NCI-H510A (cell line): ENCODE measurements around the gene ADAM30.

ENCODE experiments used
- DNase-seq: peaks from one replicate; lab custom pipeline; 2025; lab: John Stamatoyannopoulos, UW

ADAM30 gene

DNA sequence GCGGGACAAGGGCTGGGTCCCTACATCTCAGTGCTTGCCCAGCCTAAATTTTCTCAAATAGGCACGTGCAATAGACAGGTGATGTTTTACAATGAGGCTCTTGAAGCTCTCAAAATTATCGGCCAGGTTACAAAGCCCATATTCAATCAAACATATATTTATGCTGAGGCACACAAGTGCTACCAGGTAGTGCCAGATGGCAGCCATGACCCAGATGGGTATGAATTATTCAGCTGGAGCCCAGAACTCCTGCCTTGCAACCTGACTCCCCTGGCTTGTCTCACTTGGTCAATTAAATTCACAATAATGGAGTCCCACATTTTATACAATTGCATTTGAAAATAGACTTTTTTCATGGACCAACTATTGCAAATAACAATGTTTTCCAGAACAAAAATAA lies 12.3 kb upstream of the ADAM30 start:
- no peak for DNase-seq

DNA sequence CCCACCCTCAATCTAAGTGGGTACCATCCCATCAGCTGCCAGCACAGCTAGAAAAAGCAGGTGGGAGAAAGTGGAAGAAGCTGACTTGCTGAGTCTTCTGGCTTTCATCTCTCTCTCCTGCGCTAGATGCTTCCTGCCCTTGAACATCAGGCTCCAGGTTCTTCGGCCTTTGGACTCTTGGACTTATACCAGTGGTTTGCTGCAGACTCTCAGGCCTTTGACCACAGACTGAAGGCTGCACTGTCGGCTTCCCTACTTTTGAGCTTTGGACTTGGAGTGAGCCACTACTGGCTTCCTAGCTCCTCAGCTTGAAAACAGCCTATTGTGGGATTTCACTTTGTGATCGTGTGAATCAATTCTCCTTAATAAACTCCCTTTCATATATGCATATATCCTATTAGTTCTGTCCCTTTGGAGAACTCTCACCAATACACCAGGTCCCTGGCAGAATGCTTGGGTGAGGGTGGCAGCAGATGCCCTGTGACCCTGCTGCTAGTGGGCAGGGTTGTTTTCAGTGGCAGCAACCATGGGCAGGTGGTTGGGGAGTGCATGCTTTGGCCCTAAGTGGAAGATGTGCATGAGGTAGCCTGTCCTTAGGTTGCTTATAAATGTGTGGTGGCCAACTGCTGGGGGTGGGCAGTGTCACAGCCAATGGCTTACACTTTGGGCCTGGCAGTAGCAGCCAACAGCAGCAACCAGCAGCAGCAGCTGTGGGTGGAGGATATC lies 10.8 kb upstream of the ADAM30 start:
- no peak for DNase-seq

DNA sequence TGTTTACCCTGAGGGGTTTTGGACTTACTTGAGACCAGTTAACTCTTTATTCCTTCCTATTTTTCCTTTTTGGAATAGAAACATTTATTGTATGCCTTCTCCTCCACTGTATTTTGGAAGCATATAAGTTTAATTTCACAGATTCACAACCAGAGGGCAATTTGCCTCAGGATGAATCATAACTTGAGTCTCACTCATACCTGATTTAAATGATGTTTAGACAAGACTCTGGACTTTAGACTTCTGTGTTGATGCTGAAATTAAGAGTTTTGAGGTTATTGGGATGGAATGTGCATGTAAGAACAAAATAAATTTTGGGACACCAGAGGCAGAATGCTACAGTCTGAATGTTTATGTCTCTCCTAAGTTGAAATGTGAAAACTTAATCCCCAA lies 7.1 kb upstream of the ADAM30 start:
- DNase-seq: no peak

DNA sequence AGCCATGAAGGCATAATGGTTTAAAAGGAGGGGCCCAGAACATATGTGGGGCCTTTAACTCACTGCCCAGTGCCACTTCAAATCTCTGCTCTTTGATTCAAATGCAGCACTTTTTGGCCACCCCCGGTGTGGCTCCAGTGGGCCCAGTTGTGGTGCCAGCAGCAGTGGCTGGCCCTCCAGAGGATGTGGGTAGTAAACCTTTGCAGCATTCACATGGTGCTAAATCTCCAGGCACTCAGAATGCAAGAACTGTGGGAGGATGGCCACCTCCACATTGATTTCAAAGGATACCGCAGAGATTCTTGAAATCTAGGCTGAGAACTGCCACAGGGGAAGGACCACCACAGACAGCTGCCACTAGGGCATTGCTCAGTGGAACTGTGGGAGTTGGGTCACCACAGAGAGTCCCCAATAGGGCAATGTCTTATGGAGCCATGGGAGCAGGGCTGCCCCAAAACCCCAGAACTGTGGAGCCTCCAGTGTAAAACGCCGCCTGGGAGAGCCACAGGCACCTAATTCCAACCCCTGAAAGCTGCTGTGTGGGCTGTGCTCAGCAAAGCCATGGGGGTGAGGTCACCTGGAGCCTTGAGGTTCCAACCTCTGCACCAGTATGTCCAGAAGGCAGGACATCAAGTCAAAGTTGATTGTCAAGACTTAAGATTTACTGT lies 6.6 kb upstream of the ADAM30 start:
- DNase-seq: no peak

DNA sequence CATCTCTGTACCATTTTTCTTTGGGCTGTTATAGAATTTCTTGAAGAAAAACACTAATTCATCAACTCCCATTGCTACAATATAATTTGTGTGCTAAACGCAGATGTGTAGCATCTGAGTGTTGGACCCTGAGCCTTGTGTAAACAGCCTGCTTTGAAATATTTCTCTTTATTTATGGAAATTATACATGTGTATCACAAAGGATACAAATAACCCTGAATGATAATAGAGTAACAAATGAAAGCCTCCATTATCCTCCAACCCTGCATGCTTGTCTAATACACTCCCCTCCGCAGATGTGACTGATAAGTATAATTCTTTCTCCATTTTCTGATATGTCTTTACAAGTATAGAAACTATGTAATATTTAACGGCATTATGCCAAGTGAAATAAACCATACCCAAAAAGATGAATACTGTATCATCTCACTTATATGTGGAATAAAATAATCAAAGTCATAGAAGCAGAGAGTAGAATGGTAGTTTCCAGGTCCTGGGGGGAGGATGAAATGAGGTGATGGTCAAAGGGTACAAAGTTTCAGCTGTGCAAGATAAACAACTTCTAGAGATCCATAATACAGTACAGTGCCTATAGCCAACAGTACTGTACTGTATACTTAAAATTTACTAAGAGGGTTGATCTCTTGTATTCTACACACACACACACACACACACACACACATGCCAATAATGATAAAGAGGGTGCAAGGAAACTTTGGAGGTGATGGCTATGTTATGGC lies 2.8 kb upstream of the ADAM30 start:
- DNase-seq: no peak

DNA sequence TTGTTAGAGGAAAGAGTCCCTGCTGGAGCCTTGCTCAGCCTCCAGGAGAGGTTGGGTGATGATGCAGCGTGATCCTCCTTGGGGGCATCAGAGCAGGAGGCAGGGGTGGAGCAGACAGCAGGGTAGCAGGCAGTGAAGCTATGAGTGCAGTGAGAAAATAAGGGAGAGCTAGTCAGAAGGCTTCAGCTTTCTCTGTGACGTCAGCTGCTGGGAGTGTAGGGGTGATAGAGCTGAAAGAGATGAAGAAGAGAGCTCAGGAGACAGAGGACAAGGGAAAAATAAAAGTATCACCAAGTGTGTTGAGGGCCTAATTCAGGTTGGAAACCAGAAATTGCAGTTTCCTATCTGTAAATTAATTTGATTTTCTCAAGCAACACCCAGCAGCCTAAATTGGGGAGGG lies 2.2 kb upstream of the ADAM30 start:
- DNase-seq: no peak

DNA sequence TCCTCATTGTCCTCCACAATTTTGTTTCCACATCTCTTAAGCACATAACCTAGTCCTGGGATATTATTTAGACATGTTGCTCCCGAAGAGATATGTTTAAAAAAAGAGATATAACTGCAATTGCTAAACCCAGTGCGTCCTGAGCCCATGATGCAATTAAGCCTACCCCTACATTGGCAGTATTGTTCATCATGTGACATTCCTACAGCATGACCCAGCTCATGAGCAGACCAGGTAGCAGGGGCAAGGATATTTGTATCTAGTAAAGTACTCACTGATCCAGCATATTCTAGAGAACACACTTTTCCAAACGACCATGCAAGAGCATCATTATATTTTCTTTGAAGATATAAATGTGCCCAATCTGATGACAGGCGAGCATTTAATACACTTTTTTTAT lies 1.2 kb downstream of the ADAM30 start:
- DNase-seq: no peak

DNA sequence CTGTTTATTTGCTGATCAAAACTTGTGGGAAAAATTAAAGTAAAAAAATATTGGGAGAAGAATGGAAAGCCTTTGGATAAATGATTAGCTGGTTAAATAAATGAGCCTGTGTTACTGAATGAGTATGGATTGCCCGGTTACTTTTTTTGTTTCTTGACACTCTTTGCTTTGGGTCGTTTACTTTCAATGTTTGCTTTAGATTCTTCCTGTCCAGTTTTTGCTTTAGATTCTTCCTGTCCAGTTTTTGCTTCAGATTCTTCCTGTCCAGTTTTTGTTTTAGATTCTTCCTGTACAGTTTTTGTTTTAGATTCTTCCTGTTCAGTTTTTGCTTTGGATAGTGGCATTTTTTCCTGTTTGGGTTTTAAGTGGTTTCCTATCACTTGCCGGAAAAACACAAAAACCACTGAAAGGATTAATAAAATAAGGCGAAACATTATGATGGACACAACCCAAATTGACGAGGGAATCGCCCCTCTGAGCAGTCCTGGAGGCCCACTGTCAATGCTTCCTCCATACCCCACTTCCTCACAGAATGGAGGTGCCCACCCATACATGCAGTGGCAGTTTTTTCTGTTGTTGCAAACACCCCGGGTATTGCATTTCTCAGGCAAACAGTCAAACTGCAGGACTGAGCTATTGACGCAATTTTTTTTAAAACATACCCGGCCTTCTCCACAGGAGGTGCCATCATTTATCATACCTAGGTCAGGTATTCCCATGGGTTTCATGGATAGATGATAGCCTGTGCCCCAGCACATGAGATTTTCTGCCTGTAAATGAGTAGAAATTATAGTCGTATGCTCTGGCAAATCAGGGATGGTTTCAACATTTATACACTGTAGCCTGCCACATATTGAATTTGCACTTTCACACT lies 2.3 kb downstream of the ADAM30 start:
- no peak for DNase-seq

DNA sequence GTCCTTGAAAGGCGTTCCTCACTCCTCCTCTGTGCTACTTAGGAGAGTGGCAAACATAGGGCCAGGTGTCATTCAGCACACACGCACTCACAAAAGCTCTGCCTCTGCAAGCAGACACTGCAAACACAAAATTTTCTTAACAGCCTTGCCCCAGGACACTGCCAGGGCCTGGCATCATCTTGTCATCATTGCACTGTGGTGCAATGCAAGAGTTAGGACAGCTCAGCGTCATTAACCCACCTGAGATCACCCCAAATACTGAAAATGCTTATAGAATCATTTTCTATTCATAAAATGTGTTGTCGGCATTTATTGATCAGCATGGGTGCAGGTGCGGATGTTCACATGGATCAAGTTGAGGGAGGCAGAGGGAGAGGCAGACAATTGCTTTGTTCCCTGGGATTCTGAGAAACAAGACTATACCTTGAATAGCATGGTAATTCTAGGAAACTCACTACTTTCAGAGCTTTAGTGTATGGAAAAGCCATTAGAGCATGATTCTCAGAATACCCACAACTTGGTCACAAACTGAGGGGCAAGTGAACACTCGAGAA lies 3.0 kb downstream of the ADAM30 start:
- DNase-seq: no peak

DNA sequence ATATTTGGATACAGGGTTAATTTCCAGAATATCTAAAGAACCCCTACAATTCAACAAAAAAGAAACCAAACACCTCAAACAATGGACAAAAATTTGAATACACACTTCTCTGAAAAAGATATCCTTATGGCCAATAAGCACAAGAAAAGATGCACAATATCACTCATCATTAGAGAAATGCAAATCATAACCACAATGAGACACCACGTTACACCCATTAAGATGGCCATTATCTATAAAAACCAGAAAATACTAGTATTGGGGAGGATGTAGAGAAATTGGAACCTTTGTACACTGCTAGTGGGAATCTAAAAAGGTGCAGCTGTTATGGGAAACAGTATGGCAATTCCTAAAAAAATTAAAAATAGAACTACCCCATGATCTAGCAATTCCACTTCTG lies 4.9 kb downstream of the ADAM30 start:
- DNase-seq: no peak

DNA sequence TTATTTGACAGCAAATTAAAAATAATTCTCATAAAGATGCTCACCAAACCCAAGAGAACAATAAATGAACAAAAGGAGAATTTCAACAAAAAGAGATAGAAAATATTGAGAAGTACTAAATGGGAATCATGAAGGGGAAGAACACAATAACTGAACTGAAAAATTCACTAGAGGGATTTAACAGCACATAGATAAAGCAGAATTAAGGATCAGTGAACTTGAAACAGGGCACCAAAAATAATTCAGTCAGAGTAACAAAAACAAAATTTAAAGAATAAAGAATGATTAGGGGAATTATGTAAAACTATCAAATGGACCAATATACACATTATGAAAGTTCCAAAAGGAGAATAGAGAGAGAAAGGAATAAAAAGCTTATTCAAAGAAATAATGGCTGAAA lies 7.8 kb downstream of the ADAM30 start:
- no peak for DNase-seq

DNA sequence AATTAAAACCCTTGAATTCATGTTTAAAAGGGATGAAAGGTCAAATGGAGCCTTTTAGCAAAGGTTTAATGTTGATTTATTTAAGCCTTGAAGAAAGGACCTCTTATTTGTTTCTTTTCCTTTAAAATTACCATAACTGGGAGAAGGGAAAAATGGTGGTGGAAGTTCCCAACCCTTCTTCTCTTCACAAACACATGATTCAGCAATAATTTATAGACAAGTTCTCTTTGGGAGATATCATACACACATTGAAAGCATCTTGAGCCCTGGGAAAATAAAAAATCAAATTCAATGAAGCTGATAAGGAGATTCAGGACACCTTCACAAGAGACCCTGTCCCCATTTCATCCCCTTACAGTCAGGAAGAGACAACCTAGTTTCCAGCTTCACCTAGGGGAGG lies 8.9 kb downstream of the ADAM30 start:
- no peak for DNase-seq

DNA sequence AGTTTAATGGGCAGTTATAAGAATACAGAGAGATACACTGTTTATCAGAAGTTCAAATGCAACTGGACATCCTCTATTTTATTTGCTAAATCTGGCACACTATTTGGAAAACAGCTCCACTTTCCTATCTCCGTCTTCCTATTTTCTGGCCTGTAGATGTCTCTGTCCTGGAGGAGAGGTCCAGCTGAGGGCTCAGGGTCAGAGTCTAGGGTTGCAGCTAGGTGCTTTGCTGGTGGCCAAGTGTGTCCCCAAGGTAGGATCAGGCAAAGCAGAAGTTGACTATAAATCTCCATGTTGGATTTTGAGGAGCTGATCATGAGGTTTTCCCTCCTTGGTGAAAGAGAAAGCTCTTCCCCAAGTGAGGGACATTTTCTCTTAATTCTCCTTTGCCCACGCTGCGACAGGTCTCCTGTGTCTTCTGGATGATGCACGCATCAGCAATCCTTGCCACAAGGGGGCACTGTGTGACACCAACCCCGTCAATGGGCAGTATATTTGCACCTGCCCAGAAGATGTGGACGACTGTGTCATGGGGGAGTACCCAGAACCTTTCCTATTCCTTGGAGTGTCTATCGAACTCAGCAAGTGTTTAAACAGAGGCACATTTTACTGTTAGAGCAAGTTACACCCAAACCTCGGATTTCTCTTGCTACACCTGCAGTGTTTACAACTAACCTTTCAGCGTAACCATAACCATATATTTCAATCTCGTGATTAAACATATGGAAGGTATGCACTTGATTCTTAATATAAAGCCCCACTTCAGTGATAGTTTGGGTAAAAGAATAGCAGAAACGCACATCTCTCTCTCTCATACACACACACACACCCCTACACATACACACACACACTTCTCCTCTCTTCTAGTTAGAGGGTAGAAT lies 10.2 kb downstream of the ADAM30 start:
- DNase-seq: no peak

DNA sequence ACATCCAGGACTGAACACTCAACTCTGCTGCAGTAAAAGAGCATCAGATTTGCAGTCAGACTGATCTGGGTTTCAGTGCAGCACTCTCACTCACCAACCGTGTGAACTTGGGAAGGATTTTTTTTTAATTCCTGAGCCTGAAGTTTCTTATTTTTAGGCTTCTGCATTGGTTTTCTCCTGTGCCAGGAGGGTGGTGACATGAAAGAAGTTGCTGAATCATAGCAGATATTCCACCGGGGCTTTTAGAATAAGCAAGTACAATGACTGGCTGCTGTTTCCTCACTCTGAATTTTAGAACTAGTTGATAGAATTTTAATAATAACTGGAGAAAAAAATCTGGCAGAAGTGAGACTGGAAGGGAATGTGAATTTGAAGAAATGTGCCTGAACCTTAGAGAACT lies 11.6 kb downstream of the ADAM30 start:
- no peak for DNase-seq

DNA sequence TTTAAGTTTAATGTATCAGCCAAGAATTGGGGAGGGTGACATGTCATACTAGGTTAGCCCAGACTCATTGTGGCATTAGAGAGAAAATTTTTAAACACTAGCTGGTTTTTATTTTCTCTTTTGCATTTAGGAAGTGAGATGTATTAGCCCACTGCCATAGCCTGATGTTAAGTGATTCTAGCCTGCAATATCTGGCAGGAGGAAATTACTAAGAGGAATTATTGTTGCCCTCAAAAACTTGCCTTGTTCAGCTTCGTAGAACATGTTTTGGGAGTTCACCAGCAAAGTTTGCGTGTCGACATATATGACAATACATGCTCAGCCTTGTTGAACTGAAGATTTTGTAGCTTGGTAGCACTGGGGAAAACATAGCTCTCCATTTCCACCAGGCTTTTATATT lies 12.5 kb downstream of the ADAM30 start:
- no peak for DNase-seq

DNA sequence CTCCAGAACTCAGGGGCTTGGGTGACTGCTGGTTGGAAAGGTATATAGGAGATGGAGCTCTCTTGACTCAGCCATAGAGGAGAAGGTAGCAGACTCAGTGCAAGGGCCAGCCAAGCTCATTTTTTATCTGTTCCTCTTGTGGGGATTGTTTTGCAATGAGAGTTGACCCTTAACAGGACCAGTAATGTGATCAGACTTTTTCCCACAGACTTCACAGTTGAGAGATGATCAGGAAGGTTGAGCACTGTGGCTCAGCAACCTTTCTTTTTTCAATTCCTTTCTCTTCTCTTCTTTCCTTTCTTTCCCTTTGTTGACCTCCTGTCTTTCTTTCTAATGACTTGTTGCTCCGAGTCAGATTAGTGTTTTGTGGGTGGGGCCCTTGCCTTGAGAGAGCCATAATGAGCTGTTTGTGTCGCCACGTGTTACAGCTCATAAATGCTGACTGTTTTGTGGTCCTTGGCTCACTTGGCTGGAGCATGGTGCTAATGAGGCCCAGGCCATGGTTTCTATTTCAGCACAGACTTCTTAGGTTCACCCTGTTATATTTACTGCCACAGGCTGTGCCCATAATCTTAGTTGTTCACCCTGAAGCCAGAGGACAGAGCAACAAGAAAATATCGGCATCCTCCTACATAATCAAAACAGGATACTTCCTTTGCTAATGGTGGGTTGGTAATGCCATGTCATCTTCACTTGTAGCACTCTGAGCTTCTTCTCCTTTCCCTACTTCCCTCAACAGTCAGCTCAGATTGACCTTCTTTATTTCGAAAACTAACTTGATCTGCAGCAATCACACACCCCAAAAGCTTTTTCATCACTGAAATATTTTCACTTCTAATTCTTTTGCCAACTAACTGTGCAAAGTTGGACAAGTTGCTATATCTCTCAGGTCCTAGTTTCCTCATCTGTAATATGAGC lies 13.9 kb downstream of the ADAM30 start:
- DNase-seq: no peak

DNA sequence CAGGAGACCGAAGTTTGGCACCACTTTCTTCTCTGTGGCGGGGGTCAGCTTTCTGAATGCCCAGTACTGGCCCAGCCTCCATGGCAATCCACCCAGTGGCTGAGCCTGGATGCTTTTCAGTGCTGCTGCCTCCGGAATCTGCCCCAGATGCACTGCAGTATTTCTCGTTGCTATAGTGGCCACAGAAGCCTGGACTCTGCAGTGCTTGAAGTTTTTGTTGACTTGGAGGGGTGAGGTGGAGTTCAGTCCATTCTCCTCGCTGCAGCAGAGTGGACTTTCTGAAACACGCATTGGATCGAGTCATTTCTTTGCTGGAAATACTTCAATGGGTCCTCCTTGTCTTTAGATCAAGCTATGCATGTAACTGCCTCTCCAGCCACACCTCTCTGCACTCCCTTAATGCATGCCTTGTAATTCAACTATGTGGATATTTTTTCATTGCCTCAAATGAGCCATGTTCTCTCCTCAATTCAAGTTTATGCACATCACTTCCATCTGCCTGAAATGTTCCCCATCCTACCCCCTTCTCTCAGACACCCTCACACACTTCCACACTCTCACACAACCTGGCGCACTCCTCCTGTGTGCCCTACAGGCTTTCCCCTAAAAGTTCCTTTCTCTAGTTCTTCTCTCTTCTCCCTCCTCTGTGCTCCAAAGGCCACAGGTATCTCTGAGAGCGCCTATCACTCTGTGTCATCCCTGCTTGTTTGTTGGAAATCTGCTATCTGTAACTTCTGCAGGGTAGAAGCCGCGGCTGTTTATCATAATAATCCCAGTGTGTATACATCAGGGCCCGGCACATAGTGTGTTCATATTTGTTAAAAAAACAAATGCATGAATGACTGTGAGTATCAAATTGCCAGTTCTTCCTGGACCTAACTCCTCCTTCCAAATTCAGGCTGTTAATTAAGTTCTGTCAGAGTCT lies 16.5 kb downstream of the ADAM30 start:
- no peak for DNase-seq

DNA sequence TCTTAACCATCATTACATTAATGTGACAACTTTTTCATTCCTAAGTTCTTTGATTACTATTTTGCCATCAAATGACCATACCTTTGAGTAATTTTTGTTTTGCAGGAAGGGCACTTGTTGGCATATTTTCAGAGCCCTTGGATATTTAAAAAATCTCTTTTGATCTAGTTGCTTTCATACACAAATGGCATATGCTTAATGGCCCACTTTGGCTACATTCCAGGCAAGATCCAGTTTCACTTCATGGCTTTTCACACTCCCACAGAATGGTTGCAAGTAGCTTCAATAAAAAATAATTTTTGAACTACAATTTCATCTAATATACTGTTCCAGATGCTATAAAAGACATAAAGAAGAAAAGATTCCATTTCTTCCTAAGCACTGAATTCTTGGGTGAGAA lies 18.1 kb downstream of the ADAM30 start:
- no peak for DNase-seq

DNA sequence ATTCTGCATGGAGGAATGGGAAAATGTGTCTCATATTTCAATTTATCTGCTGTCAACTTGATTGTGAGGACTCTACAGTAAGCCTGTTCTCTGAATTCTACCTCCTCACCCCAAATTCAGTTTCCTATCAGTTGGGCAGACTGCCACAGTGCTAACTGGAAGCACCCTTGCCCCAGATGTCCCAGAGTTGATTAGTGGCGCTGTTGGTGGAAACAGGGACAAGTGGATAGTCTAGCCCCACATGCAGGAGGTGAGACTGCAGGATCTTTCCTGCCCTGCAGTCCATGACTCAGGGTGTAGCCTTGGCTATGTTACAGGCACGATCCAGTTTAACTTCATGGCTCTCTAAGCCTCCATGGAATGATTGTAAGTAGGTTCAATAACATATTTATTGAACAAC lies 22.1 kb downstream of the ADAM30 start:
- DNase-seq: no peak
